RPMI7951 (cell line): ENCODE measurements around the gene CD207. TPM values are rescaled to one million over a fixed set of nuclear protein-coding genes. Genes with fewer than 3 reads are reported as not detected.
A peak's percentile ranks its signal among the peaks of the same experiment; 100 is the strongest.
"Not testable (repeated sequence)": the region's sequence is repeated elsewhere in the genome, so short reads cannot be mapped to it uniquely, and the experiment has no call there.

ENCODE experiments used
- DNase-seq: peaks from one replicate; pipeline ENCODE4 v3.0.0-alpha.2; 2012; ENCODE audit warnings: low read depth
- total RNA-seq: library from RNA; depleted of rRNA; stranded (reverse); fragments of >200 nt; shearing (Covaris generic); gene quantifications from 2 replicates; pipeline ENCODE4 v1.2.3, GENCODE V29; 2014

The CD207 gene
- total RNA-seq, 1 experiment from 2014 or later: not detected

GRCh38 chr2:70828914-70829824 is 6.4 kb downstream of the CD207 start:
- DNase-seq: no peak

- no peak for DNase-seq
Measured at GRCh38 chr2:70828115-70828514, 7.5 kb downstream of the CD207 start.

- DNase-seq: no peak
Measured at GRCh38 chr2:70827388-70827787, 8.2 kb downstream of the CD207 start.

GRCh38 chr2:70826696-70827350 is 8.8 kb downstream of the CD207 start:
- peak; percentile 4 for DNase-seq

GRCh38 chr2:70823249-70823648 is 12.4 kb downstream of the CD207 start:
- no peak for DNase-seq

GRCh38 chr2:70822843-70823242 is 12.8 kb downstream of the CD207 start:
- no peak for DNase-seq

- no peak for DNase-seq
Measured at GRCh38 chr2:70820499-70820898, 15.1 kb downstream of the CD207 start, which contains the start of gene CLEC4F. Gene CLEC4F (minus strand): TSS chr2:70820599. CDS start chr2:70820523, 76 bp downstream.

GRCh38 chr2:70817284-70817954 is 18.2 kb downstream of the CD207 start:
- DNase-seq: no peak

- no peak for DNase-seq
Measured at GRCh38 chr2:70816726-70817125, 18.9 kb downstream of the CD207 start.

- no peak for DNase-seq
Measured at GRCh38 chr2:70808983-70809958, 26.3 kb downstream of the CD207 start.

- no peak for DNase-seq
Measured at GRCh38 chr2:70807828-70808118, 27.8 kb downstream of the CD207 start.

GRCh38 chr2:70807102-70807827 is 28.4 kb downstream of the CD207 start:
- no peak for DNase-seq

GRCh38 chr2:70806620-70807019 is 29.0 kb downstream of the CD207 start:
- no peak for DNase-seq

- no peak for DNase-seq
Measured at GRCh38 chr2:70806013-70806412, 29.6 kb downstream of the CD207 start.

- no peak for DNase-seq
Measured at GRCh38 chr2:70801607-70802263, 33.9 kb downstream of the CD207 start.

- no peak for DNase-seq
Measured at GRCh38 chr2:70799706-70800105, 35.9 kb downstream of the CD207 start.

- not testable (repeated sequence) for DNase-seq
Measured at GRCh38 chr2:70797996-70798395, 37.6 kb downstream of the CD207 start.

- no peak for DNase-seq
Measured at GRCh38 chr2:70797506-70797905, 38.1 kb downstream of the CD207 start.

- DNase-seq: no peak
Measured at GRCh38 chr2:70796262-70796661, 39.4 kb downstream of the CD207 start.
